Glutamatergic neuron (in vitro differentiated cells): ENCODE results near the gene SESTD1. TPM values are rescaled to one million over a fixed set of nuclear protein-coding genes. Genes with fewer than 3 reads are reported as not detected.
"Not testable (repeated sequence)": the region's sequence is repeated elsewhere in the genome, so short reads cannot be mapped to it uniquely, and the experiment has no call there.

Experiments
- DNase-seq: peaks from one replicate; pipeline ENCODE4 v3.0.0; 2022
- H3K27ac Mint-ChIP-seq: one replicate; pipeline ENCODE4 v1.8.0; 2020; ENCODE audit warnings: mild to moderate bottlenecking, mixed read lengths, inconsistent platforms; ENCODE audit not compliant: unreplicated experiment
- H3K27me3 Mint-ChIP-seq: one replicate; pipeline ENCODE4 v1.8.0; 2020; ENCODE audit warnings: mild to moderate bottlenecking, moderate library complexity, mixed read lengths, inconsistent platforms; ENCODE audit not compliant: unreplicated experiment
- H3K36me3 Mint-ChIP-seq: one replicate; pipeline ENCODE4 v1.8.0; 2020; ENCODE audit warnings: mild to moderate bottlenecking, mixed read lengths, inconsistent platforms; ENCODE audit not compliant: unreplicated experiment
- H3K4me1 Mint-ChIP-seq: one replicate; pipeline ENCODE4 v1.8.0; 2020; ENCODE audit warnings: mild to moderate bottlenecking, low read depth, mixed read lengths, inconsistent platforms; ENCODE audit not compliant: unreplicated experiment
- H3K4me3 Mint-ChIP-seq: one replicate; pipeline ENCODE4 v1.8.0; 2020; ENCODE audit warnings: mild to moderate bottlenecking, mixed read lengths, inconsistent platforms; ENCODE audit not compliant: unreplicated experiment
- H3K9me3 Mint-ChIP-seq: one replicate; pipeline ENCODE4 v1.8.0; 2020; ENCODE audit warnings: mild to moderate bottlenecking, moderate library complexity, mixed read lengths, inconsistent platforms; ENCODE audit not compliant: unreplicated experiment
- CTCF ChIP-seq: fragments of 200-600 bp; sonication (generic); IDR thresholded peaks from one replicate; pipeline ENCODE4 v1.5.0; 2021; ENCODE audit not compliant: partially characterized antibody, unreplicated experiment
- total RNA-seq: library from RNA; stranded (reverse); fragmentation: NEBNext Ultra II Directional; extraction: Animal tissue kit (Norgen Biotek cat#: 25700); gene quantifications from one replicate; pipeline ENCODE4 v1.2.1, GENCODE V29; 2021; ENCODE audit not compliant: unreplicated experiment

Gene SESTD1
- total RNA-seq, 1 donor from 2014 or later, result 152 TPM

GRCh38 chr2:179057737-179058136 is 206.9 kb downstream of the SESTD1 start:
- H3K9me3 Mint-ChIP-seq, result no peaks in the 10 kb centered on the region
- no peak overlapping the region for H3K27ac Mint-ChIP-seq
- no peaks in the 10 kb centered on the region for H3K36me3 Mint-ChIP-seq
- H3K27me3 Mint-ChIP-seq, result peaks cover 2% of the 10 kb centered on the region
- no peak for DNase-seq
- H3K4me3 Mint-ChIP-seq, result no peak overlapping the region
- TF ChIP-seq CTCF, result no peak
- no peaks in the 10 kb centered on the region for H3K4me1 Mint-ChIP-seq

GRCh38 chr2:179053568-179053967 is 211.1 kb downstream of the SESTD1 start:
- not testable (repeated sequence) for H3K36me3 Mint-ChIP-seq, H3K4me3 Mint-ChIP-seq, DNase-seq, H3K27ac Mint-ChIP-seq, H3K4me1 Mint-ChIP-seq, H3K9me3 Mint-ChIP-seq, H3K27me3 Mint-ChIP-seq

Other genes starting within 250 kb of the SESTD1 start
- 0.51 TPM for gene CCDC141, start 214.7 kb downstream of the SESTD1 start, total RNA-seq